Neural cell (in vitro differentiated cells): ENCODE results near the gene COL16A1.

Experiments used
- EP300 ChIP-seq: fragments of 450-650 bp; conservative IDR thresholded peaks from 2 replicates; pipeline ENCODE4 v1.6.1; 2014; ENCODE audit warnings: antibody characterized with exemption, mild to moderate bottlenecking, moderate library complexity; ENCODE audit not compliant: poor library complexity, severe bottlenecking
- EZH2 ChIP-seq: fragments of 200-600, 300-800 bp; shearing (Covaris generic), sonication (generic); IDR thresholded peaks from 2 replicates; pipeline ENCODE4 v1.6.1; 2014; ENCODE audit warnings: antibody characterized with exemption, low read length, borderline replicate concordance, mild to moderate bottlenecking; ENCODE audit not compliant: insufficient read depth, poor library complexity, severe bottlenecking
- MXI1 ChIP-seq: fragments of 450-650 bp; conservative IDR thresholded peaks from 2 replicates; pipeline ENCODE4 v1.6.1; 2014; ENCODE audit warnings: antibody characterized with exemption, mild to moderate bottlenecking; ENCODE audit not compliant: poor library complexity, severe bottlenecking
- SMC3 ChIP-seq: fragments of 450-650 bp; conservative IDR thresholded peaks from 2 replicates; pipeline ENCODE4 v1.6.1; 2014; ENCODE audit warnings: antibody characterized with exemption, mild to moderate bottlenecking, moderate library complexity; ENCODE audit not compliant: poor library complexity
- TF ChIP-seq, protein P1 (sequence below): fragments of 450-650 bp; IDR thresholded peaks from 2 replicates; pipeline ENCODE4 v1.5.1; 2014; ENCODE audit warnings: antibody characterized with exemption, mild to moderate bottlenecking, moderate library complexity; ENCODE audit not compliant: poor library complexity, severe bottlenecking

DNA sequence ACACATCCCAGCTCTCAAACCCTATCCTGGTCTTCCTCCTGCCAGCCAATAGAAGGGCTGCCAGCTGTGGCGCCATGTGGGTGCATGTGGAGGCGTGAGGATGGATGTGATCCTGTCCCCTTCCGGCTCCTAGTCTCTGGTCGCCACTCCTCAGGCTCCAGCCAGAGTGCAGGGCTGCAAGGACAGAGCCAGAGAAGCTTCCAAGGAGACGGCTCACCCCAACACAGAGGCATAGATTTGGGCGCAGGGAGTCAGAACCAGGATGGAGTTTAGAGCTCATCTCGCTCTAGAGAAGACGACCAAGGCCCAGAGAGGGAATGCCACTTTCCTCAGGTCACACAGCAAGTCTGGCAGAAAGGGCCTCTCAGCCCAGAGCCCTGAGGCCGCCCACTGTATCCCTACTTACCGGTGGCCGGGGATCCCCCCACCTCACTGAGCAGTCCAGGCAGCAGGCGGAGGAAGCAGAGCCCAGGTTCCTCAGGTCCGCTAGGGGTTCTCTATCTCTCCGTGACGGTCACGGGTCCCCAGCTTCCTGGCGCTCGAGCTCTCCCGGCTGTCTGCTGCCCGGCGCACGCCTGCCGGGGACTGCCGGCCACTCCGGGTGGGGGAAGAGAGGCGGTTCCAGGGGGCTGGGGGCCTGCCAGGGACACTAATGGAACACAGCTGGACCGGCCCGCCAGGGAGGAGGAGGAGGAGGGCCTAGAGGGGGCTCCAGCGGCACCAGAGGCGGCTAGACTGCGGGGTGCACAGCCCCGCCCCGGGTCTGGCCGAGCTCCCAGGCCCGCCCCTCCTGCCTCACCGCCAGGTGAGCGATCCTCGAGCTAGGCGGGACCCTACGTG lies at the start of gene COL16A1:
- TF ChIP-seq, protein P1, sequence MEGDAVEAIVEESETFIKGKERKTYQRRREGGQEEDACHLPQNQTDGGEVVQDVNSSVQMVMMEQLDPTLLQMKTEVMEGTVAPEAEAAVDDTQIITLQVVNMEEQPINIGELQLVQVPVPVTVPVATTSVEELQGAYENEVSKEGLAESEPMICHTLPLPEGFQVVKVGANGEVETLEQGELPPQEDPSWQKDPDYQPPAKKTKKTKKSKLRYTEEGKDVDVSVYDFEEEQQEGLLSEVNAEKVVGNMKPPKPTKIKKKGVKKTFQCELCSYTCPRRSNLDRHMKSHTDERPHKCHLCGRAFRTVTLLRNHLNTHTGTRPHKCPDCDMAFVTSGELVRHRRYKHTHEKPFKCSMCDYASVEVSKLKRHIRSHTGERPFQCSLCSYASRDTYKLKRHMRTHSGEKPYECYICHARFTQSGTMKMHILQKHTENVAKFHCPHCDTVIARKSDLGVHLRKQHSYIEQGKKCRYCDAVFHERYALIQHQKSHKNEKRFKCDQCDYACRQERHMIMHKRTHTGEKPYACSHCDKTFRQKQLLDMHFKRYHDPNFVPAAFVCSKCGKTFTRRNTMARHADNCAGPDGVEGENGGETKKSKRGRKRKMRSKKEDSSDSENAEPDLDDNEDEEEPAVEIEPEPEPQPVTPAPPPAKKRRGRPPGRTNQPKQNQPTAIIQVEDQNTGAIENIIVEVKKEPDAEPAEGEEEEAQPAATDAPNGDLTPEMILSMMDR = no peak
- TF ChIP-seq EZH2 = no peak
- no peak for TF ChIP-seq SMC3
- TF ChIP-seq EP300 = no peak
- TF ChIP-seq MXI1 = no peak
